ENCODE results near the gene STIM1.

Gene STIM1

GRCh38 chr11:3970108-3970507 is 114.6 kb downstream of the STIM1 start:
- ATAC-seq: no peak
- TF ChIP-seq GLIS3 (CRISPR knock-in tag; IDR thresholded peaks at IDR 0.05): no peak
- TF ChIP-seq TSHZ2 (CRISPR knock-in tag; IDR thresholded peaks at IDR 0.05): no peak

GRCh38 chr11:3971756-3972404 is 116.4 kb downstream of the STIM1 start:
- TF ChIP-seq TSHZ2 (CRISPR knock-in tag; IDR thresholded peaks at IDR 0.05) (no peak), ZFP3 (CRISPR knock-in tag; IDR thresholded peaks at IDR 0.05) (no peak), ZNF70 (CRISPR knock-in tag; IDR thresholded peaks at IDR 0.05) (no peak), ZNF565 (CRISPR knock-in tag; conservative IDR thresholded peaks at IDR 0.05; ENCODE audit: low read depth) (no peak), TCF4 (CRISPR knock-in tag; IDR thresholded peaks at IDR 0.05; ENCODE audit: borderline replicate concordance) (no peak), POU6F1 (CRISPR knock-in tag; IDR thresholded peaks at IDR 0.05; ENCODE audit: borderline replicate concordance, low read depth) (no peak), ARNTL (CRISPR knock-in tag; IDR thresholded peaks at IDR 0.05; ENCODE audit: borderline replicate concordance, low read depth) (no peak), PPARA (CRISPR knock-in tag; IDR thresholded peaks at IDR 0.05; ENCODE audit: borderline replicate concordance) (no peak), ZNF8 (CRISPR knock-in tag; IDR thresholded peaks at IDR 0.05) (no peak), SNAI2 (CRISPR knock-in tag; IDR thresholded peaks at IDR 0.05) (no peak), TOX (CRISPR knock-in tag; IDR thresholded peaks at IDR 0.05; ENCODE audit: borderline replicate concordance) (no peak), CSRNP3 (CRISPR knock-in tag; IDR thresholded peaks at IDR 0.05) (no peak), CSDC2 (CRISPR knock-in tag; IDR thresholded peaks at IDR 0.05) (no peak), RARB (CRISPR knock-in tag; IDR thresholded peaks at IDR 0.05) (no peak), ZFP30 (CRISPR knock-in tag; IDR thresholded peaks at IDR 0.05) (no peak), ZC3H10 (CRISPR knock-in tag; IDR thresholded peaks at IDR 0.05) (no peak)
- ATAC-seq: no peak

GRCh38 chr11:3972431-3972830 is 117.0 kb downstream of the STIM1 start:
- TF ChIP-seq ESRRG (CRISPR knock-in tag; IDR thresholded peaks at IDR 0.05): no peak
- TF ChIP-seq CREB5 (CRISPR knock-in tag; IDR thresholded peaks at IDR 0.05; ENCODE audit: low read depth): no peak
- TF ChIP-seq ZC3H10 (CRISPR knock-in tag; IDR thresholded peaks at IDR 0.05): no peak
- TF ChIP-seq RARB (CRISPR knock-in tag; IDR thresholded peaks at IDR 0.05): no peak
- TF ChIP-seq ZFP30 (CRISPR knock-in tag; IDR thresholded peaks at IDR 0.05): no peak
- TF ChIP-seq GLIS3 (CRISPR knock-in tag; IDR thresholded peaks at IDR 0.05): no peak
- no peak for TF ChIP-seq CSDC2 (CRISPR knock-in tag; IDR thresholded peaks at IDR 0.05)
- no peak for TF ChIP-seq ZNF70 (CRISPR knock-in tag; IDR thresholded peaks at IDR 0.05)
- TF ChIP-seq BACH2 (CRISPR knock-in tag; IDR thresholded peaks at IDR 0.05; ENCODE audit: borderline replicate concordance): no peak
- ATAC-seq: no peak

Measured in SK-N-SH treated with all-trans-retinoic acid at 6 μM for 48 hours (cell line).